ENCODE measurements around the gene SPG11.
"Not testable (repeated sequence)": the region's sequence is repeated elsewhere in the genome, so short reads cannot be mapped to it uniquely, and the experiment has no call there.

Gene SPG11

GRCh38 chr15:44625286-44625685, 38.2 kb downstream of the SPG11 start:
- H3K36me3 ChIP-seq (ENCODE audit: control insufficient read depth in 4 of 4, insufficient read depth in 4 of 4, low read length in 3 of 4): peaks cover 12 to 88% (median 42%) of the 10 kb centered on the region in 4 experiments
- CTCF ChIA-PET: interaction anchor here (1.1 to 1.4 kb wide), 2 partner anchors 9 to 111 kb away, joined by 3 to 4 read pairs; partner anchors contain the start of gene TRIM69

GRCh38 chr15:44623178-44623577, 40.3 kb downstream of the SPG11 start:
- no peak overlapping the region for H3K27ac ChIP-seq (ENCODE audit: insufficient read depth in 1 of 2, low read depth in 1 of 2, low read length in 2 of 2, poor library complexity in 1 of 2, severe bottlenecking in 2 of 2)
- H3K36me3 ChIP-seq (ENCODE audit: control insufficient read depth in 4 of 4, insufficient read depth in 4 of 4, low read length in 3 of 4): peaks cover 6 to 81% (median 37%) of the 10 kb centered on the region in 4 experiments
- no peaks in the 10 kb centered on the region for H3K9me3 ChIP-seq (ENCODE audit: control extremely low read depth in 1 of 5, control insufficient read depth in 4 of 5, insufficient read depth in 2 of 5, low read depth in 1 of 5, low read length in 4 of 5)
- no peak overlapping the region for H3K4me3 ChIP-seq (ENCODE audit: control insufficient read depth in 1 of 7, extremely low read depth in 1 of 7, insufficient read depth in 4 of 7, low read depth in 2 of 7, low read length in 6 of 7)
- ChIA-PET POLR2A (no interaction called here), CTCF (no interaction called here)
- no peaks in the 10 kb centered on the region for H3K27me3 ChIP-seq (replicated peaks in 2 of 5; ENCODE audit: control insufficient read depth in 4 of 5, insufficient read depth in 5 of 5, low read length in 4 of 5)
- H3K4me1 ChIP-seq (ENCODE audit: control extremely low read depth in 1 of 4, control insufficient read depth in 4 of 4, insufficient read depth in 4 of 4, low read length in 3 of 4): no peaks in the 10 kb centered on the region
- no peak for DNase-seq

More at GRCh38 chr15:44625286-44625685, 38.2 kb downstream of the SPG11 start:
- no CpG with 5 or more reads among the region's 2 CpGs for WGBS (ENCODE audit: insufficient coverage)
- not testable (repeated sequence) for H3K4me3 ChIP-seq (ENCODE audit: control insufficient read depth in 1 of 7, extremely low read depth in 1 of 7, insufficient read depth in 4 of 7, low read depth in 2 of 7, low read length in 6 of 7); H3K4me1 ChIP-seq (ENCODE audit: control extremely low read depth in 1 of 4, control insufficient read depth in 4 of 4, insufficient read depth in 4 of 4, low read length in 3 of 4); H3K27ac ChIP-seq (ENCODE audit: insufficient read depth in 1 of 2, low read depth in 1 of 2, low read length in 2 of 2, poor library complexity in 1 of 2, severe bottlenecking in 2 of 2); H3K27me3 ChIP-seq (replicated peaks in 2 of 5; ENCODE audit: control insufficient read depth in 4 of 5, insufficient read depth in 5 of 5, low read length in 4 of 5); H3K9me3 ChIP-seq (ENCODE audit: control extremely low read depth in 1 of 5, control insufficient read depth in 4 of 5, insufficient read depth in 2 of 5, low read depth in 1 of 5, low read length in 4 of 5); DNase-seq
- POLR2A ChIA-PET: interaction anchor here (0.6 kb wide), 1 partner anchor 86 kb away, joined by 4 read pairs; the partner anchor contains the start of genes B2M and PATL2

GRCh38 chr15:44620081-44620480, 43.4 kb downstream of the SPG11 start:
- no peaks in the 10 kb centered on the region for H3K9me3 ChIP-seq (ENCODE audit: control extremely low read depth in 1 of 5, control insufficient read depth in 4 of 5, insufficient read depth in 2 of 5, low read depth in 1 of 5, low read length in 4 of 5)
- no peak overlapping the region for H3K4me3 ChIP-seq (ENCODE audit: control insufficient read depth in 1 of 7, extremely low read depth in 1 of 7, insufficient read depth in 4 of 7, low read depth in 2 of 7, low read length in 6 of 7)
- no peak overlapping the region for H3K27ac ChIP-seq (ENCODE audit: insufficient read depth in 1 of 2, low read depth in 1 of 2, low read length in 2 of 2, poor library complexity in 1 of 2, severe bottlenecking in 2 of 2)
- no CpG with 5 or more reads among the region's 1 CpG for WGBS (ENCODE audit: insufficient coverage)
- ChIA-PET POLR2A (no interaction called here), CTCF (interaction anchor here (1.4 to 1.6 kb wide), 2 partner anchors 9 to 12 kb away, joined by 4 to 8 read pairs; no protein-coding TSS in a partner anchor)
- H3K4me1 ChIP-seq (ENCODE audit: control extremely low read depth in 1 of 4, control insufficient read depth in 4 of 4, insufficient read depth in 4 of 4, low read length in 3 of 4): no peaks in the 10 kb centered on the region
- H3K36me3 ChIP-seq (ENCODE audit: control insufficient read depth in 4 of 4, insufficient read depth in 4 of 4, low read length in 3 of 4): peaks cover 12 to 76% (median 32%) of the 10 kb centered on the region in 4 experiments
- H3K27me3 ChIP-seq (replicated peaks in 2 of 5; ENCODE audit: control insufficient read depth in 4 of 5, insufficient read depth in 5 of 5, low read length in 4 of 5): no peaks in the 10 kb centered on the region
- no peak for DNase-seq

- ChIA-PET CTCF (interaction anchor here (0.5 to 1.2 kb wide), 2 partner anchors 22 to 38 kb away, joined by 4 read pairs; no protein-coding TSS in a partner anchor), POLR2A (no interaction called here)
- no peak for DNase-seq
- Histone ChIP-seq H3K9me3 (ENCODE audit: control extremely low read depth in 1 of 5, control insufficient read depth in 4 of 5, insufficient read depth in 2 of 5, low read depth in 1 of 5, low read length in 4 of 5) (no peaks in the 10 kb centered on the region), H3K27ac (ENCODE audit: insufficient read depth in 1 of 2, low read depth in 1 of 2, low read length in 2 of 2, poor library complexity in 1 of 2, severe bottlenecking in 2 of 2) (no peak overlapping the region), H3K36me3 (ENCODE audit: control insufficient read depth in 4 of 4, insufficient read depth in 4 of 4, low read length in 3 of 4) (peaks cover 20 to 81% (median 40%) of the 10 kb centered on the region in 4 experiments), H3K4me1 (ENCODE audit: control extremely low read depth in 1 of 4, control insufficient read depth in 4 of 4, insufficient read depth in 4 of 4, low read length in 3 of 4) (no peaks in the 10 kb centered on the region), H3K27me3 (replicated peaks in 2 of 5; ENCODE audit: control insufficient read depth in 4 of 5, insufficient read depth in 5 of 5, low read length in 4 of 5) (no peaks in the 10 kb centered on the region), H3K4me3 (ENCODE audit: control insufficient read depth in 1 of 7, extremely low read depth in 1 of 7, insufficient read depth in 4 of 7, low read depth in 2 of 7, low read length in 6 of 7) (no peak overlapping the region)
- WGBS (ENCODE audit: insufficient coverage): 92% methylated on average over 2 of the region's 2 CpGs
Observed at GRCh38 chr15:44616974-44617373, 46.5 kb downstream of the SPG11 start.

- WGBS (ENCODE audit: insufficient coverage): no CpG with 5 or more reads among the region's 1 CpG
- Histone ChIP-seq H3K4me1 (ENCODE audit: control extremely low read depth in 1 of 4, control insufficient read depth in 4 of 4, insufficient read depth in 4 of 4, low read length in 3 of 4) (no peaks in the 10 kb centered on the region), H3K27me3 (replicated peaks in 2 of 5; ENCODE audit: control insufficient read depth in 4 of 5, insufficient read depth in 5 of 5, low read length in 4 of 5) (no peaks in the 10 kb centered on the region), H3K27ac (ENCODE audit: insufficient read depth in 1 of 2, low read depth in 1 of 2, low read length in 2 of 2, poor library complexity in 1 of 2, severe bottlenecking in 2 of 2) (no peak overlapping the region), H3K4me3 (ENCODE audit: control insufficient read depth in 1 of 7, extremely low read depth in 1 of 7, insufficient read depth in 4 of 7, low read depth in 2 of 7, low read length in 6 of 7) (no peak overlapping the region), H3K36me3 (ENCODE audit: control insufficient read depth in 4 of 4, insufficient read depth in 4 of 4, low read length in 3 of 4) (peaks cover 15 to 75% (median 38%) of the 10 kb centered on the region in 4 experiments), H3K9me3 (ENCODE audit: control extremely low read depth in 1 of 5, control insufficient read depth in 4 of 5, insufficient read depth in 2 of 5, low read depth in 1 of 5, low read length in 4 of 5) (no peaks in the 10 kb centered on the region)
- no peak for DNase-seq
- POLR2A ChIA-PET: no interaction called here
- CTCF ChIA-PET: interaction anchor here (0.8 to 2.3 kb wide), 2 partner anchors 9 to 23 kb away, joined by 3 to 5 read pairs; no protein-coding TSS in a partner anchor
Observed at GRCh38 chr15:44606740-44607139, 56.7 kb downstream of the SPG11 start.

GRCh38 chr15:44603126-44603525, 60.3 kb downstream of the SPG11 start:
- POLR2A ChIA-PET: no interaction called here

GRCh38 chr15:44598892-44599291, 64.6 kb downstream of the SPG11 start:
- peaks cover 0 to 13% (median 6%) of the 10 kb centered on the region in 4 experiments for H3K4me1 ChIP-seq (ENCODE audit: control extremely low read depth in 1 of 4, control insufficient read depth in 4 of 4, insufficient read depth in 4 of 4, low read length in 3 of 4)
- DNase-seq: peak; percentile 69 to 88 (median 79)
- H3K36me3 ChIP-seq (ENCODE audit: control insufficient read depth in 4 of 4, insufficient read depth in 4 of 4, low read length in 3 of 4): peaks cover 23 to 56% (median 40%) of the 10 kb centered on the region in 4 experiments
- ChIA-PET POLR2A (no interaction called here), CTCF (interaction anchor here (0.9 to 2.8 kb wide), 4 partner anchors 10 to 20 kb away, joined by 5 to 10 read pairs (median 6); no protein-coding TSS in a partner anchor)
- no peaks in the 10 kb centered on the region for H3K27me3 ChIP-seq (replicated peaks in 2 of 5; ENCODE audit: control insufficient read depth in 4 of 5, insufficient read depth in 5 of 5, low read length in 4 of 5)
- H3K4me3 ChIP-seq (ENCODE audit: control insufficient read depth in 1 of 7, extremely low read depth in 1 of 7, insufficient read depth in 4 of 7, low read depth in 2 of 7, low read length in 6 of 7): peak overlapping the region in 1 of 7 experiments; percentile 2
- WGBS (ENCODE audit: insufficient coverage): 0% methylated on average over 1 of the region's 5 CpGs
- no peaks in the 10 kb centered on the region for H3K9me3 ChIP-seq (ENCODE audit: control extremely low read depth in 1 of 5, control insufficient read depth in 4 of 5, insufficient read depth in 2 of 5, low read depth in 1 of 5, low read length in 4 of 5)
- H3K27ac ChIP-seq (ENCODE audit: insufficient read depth in 1 of 2, low read depth in 1 of 2, low read length in 2 of 2, poor library complexity in 1 of 2, severe bottlenecking in 2 of 2): peak overlapping the region in 1 of 2 experiments; percentile 25

More at GRCh38 chr15:44603126-44603525, 60.3 kb downstream of the SPG11 start:
- Histone ChIP-seq H3K36me3 (ENCODE audit: control insufficient read depth in 4 of 4, insufficient read depth in 4 of 4, low read length in 3 of 4) (peaks cover 14 to 56% (median 32%) of the 10 kb centered on the region in 4 experiments), H3K27me3 (replicated peaks in 2 of 5; ENCODE audit: control insufficient read depth in 4 of 5, insufficient read depth in 5 of 5, low read length in 4 of 5) (no peaks in the 10 kb centered on the region), H3K4me1 (ENCODE audit: control extremely low read depth in 1 of 4, control insufficient read depth in 4 of 4, insufficient read depth in 4 of 4, low read length in 3 of 4) (peaks cover 0 to 9% (median 6%) of the 10 kb centered on the region in 4 experiments), H3K27ac (ENCODE audit: insufficient read depth in 1 of 2, low read depth in 1 of 2, low read length in 2 of 2, poor library complexity in 1 of 2, severe bottlenecking in 2 of 2) (no peak overlapping the region), H3K4me3 (ENCODE audit: control insufficient read depth in 1 of 7, extremely low read depth in 1 of 7, insufficient read depth in 4 of 7, low read depth in 2 of 7, low read length in 6 of 7) (no peak overlapping the region), H3K9me3 (ENCODE audit: control extremely low read depth in 1 of 5, control insufficient read depth in 4 of 5, insufficient read depth in 2 of 5, low read depth in 1 of 5, low read length in 4 of 5) (no peaks in the 10 kb centered on the region)
- CTCF ChIA-PET: no interaction called here
- WGBS (ENCODE audit: insufficient coverage): 100% methylated on average over 2 of the region's 2 CpGs
- DNase-seq: no peak

All from common myeloid progenitor, CD34-positive (primary cell).